Activated gamma-delta T cell (primary cell): ENCODE data around the gene EGLN2.
"Not testable (repeated sequence)": the region's sequence is repeated elsewhere in the genome, so short reads cannot be mapped to it uniquely, and the experiment has no call there.

ENCODE experiments used
- DNase-seq: peaks from one replicate; lab custom pipeline; 2025; lab: John Stamatoyannopoulos, UW

The EGLN2 gene

DNA sequence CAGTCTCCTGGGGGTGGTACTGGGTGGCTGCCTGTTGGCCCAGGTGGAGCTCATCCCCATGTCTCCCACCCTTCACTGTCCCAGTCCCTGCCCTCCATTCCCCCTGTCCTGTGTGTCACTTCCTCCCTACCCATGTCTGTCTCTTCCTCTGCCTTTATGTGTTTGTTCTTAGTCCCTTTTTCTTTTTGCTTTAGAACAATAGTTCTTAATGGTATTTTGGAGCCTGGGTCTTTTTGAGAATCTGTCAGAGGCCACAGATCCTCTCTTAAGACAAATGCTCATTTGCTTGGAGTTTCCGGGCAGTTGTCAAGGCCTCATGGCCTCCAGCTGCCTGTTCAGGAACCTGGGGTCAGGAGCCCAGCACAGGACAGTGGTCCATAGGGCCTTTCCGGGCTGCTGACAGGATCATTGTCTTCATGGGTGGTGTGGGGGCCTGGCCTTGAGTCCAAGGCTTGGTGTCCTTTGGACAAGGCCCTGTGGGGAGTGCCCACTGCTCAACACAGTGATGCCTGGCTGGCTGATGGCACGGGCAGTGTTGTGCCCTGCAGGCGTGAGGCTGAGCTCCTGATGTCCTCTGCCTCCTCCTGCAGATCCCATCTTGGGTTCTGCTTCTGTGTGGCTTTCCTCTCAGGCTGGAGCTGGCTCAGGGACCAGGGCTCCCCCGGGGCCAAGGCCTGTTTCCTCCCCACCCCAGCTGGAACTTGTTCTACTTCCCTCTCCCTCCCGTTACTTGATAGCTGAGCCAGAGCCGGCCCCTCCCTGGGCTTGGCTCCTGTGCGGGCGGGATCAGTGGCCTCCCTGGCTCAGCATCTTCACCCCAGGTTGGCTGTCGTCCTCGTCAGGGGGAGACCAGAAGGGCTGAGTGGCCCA is 3.5 kb downstream of the EGLN2 start:
- no peak for DNase-seq

DNA sequence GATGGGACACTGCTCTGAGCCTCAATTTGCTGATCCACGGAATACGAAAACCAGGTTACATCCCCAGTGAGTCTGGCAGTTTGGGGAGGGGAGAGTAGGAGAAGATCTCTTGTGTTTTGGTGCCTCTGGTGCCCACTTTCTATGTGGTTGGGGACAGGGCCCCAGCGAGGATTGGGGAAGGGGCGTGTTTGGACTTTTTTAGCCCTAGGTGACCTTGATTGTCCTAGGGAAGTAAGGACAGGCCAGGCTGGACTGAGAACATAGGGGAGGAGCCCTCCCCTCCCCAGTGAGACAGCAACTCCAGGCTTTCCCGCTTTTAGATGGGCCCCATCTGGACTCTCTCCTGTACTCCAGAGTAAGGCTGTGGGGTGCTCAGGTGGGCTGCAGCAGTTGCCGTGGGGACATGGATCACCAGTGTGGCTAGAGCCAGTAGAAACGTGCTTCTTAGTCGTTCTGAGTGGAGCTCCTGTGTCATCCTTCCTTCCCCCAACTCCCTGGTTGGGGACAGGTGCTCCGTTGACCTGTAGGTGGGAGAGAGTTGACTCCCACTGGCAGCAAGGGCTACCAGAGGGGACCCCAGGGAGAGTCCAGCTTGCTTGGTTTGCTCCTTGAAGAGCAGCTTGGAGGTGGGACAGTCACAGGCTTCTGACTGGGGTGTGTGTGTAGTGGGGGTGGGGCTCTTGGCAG is 4.3 kb downstream of the EGLN2 start:
- DNase-seq = no peak

DNA sequence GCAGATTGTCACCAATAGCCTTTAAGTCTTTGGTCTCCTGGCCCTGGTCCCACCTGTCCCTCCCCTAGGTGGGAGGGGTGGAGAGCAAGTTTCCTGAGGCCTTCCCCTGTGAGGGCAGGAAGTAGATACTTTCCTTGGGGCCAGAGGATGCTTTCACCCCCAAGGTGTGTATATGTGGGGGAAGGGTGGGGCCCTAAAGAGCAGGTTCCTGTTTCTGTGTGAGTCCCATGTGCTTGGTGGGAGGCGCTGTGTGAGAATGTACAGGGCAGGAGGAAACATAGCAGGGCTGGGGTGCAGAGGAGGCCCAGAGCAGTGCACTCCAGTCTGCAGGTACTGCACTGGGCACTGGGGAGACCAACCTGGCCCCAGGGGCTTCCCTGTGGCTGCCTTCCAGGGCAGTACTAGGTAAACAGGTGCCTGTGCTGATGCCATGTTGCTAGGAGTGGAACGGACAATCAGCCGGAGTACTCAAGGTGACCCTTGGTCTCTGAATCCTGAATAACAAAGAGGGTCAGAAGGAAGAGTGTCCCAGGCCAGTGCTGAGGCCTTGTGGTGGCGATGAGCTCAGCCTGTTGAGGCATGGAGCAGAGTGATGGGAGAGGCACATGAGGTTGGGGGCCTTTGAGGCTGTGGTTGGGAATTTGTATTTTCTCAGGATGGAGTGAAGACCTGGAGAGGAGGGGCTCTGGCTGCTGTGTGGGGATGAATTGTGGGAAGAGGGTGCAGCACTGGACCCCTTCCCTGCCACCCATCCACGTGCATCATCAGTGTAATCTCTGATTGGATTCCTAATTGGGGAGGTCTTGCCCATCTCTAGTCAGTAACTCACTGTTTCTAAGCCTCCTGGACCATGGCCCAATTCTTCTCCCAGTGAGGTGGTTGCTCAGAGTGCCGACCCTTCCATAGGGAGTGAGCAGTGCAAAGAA is 5.1 kb downstream of the EGLN2 start:
- no peak for DNase-seq

DNA sequence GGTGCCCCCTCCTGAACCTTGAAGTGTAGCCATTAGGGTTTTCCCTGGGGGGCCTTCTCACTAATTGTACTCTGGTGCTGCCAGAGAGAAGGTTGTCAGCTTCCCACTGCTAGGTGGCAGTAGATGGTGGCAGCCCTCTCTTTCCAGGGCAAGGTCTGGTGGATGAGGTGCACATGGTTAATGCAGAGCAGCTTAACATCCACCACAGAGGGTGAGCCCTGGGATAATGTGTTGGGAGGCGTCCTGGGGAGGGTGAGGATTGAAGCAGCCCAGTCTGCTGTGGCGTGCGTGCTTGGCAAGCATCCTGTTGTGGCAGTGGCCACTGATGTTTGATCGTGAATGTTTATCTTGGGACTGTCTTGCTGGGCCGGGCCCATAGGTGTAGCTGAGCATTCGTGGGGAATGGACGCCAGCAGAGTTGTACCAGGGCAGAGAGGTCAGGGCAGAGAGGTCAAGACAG is 5.8 kb downstream of the EGLN2 start:
- DNase-seq = no peak

DNA sequence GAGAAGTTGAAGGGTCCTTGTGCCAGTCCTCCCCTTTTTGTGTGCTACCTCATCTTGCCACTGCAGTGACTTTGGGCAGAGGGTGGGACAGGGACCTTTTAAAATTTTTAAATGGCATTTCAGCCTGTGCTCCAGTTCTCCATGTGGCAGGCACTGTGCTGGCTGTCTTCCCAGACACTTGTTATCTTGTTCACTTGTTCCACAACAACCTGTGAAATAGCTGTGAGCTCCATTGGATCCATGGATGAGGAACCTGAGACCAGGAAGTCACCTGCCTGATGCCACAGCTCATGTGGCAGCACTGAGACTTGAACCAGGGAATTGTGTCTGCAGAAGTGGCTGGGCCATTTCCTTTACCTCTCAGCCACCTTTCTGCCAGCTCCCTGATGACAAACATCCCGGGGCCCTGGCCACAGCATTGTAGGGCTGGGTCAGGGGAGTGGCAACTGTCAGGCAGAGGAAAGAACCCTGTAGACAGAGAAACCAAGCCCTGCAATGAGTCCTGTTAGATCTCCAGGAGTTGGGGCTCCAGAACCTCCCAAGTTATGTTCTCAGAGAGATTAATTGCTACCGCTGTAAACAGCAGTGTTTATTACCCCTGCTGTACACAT is 6.4 kb downstream of the EGLN2 start:
- no peak for DNase-seq

DNA sequence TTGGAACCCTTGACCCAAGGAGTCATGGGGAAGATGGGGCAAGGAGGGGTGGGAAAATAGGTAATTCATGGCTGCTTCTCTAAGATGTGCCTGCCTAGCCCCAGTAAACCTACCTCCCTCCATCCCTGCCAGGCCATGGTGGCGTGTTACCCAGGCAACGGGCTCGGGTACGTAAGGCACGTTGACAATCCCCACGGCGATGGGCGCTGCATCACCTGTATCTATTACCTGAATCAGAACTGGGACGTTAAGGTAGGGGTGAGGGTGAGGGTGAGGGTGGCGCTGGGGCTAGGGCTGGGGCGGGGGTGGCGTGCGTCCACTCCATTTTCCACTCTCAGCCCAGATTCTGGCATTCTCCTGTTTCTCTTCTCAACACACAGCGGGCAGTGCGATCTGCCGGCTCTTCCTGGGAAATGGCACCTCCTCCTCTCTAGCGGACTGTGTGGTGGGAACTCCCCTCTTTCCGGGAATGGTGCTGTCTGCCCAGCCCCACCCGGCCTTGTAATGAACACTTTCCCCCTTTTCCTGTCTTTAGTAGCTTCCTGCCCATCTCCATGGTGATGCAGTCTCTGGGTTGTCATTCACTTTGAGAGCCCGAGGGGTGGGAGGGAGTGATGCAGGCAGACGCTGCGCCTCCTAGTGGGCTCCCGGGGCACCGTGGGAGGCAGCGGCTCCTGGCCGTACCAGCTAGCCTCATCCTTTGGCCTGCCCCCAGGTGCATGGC is 7.6 kb downstream of the EGLN2 start:
- peak; percentile 42 for DNase-seq

DNA sequence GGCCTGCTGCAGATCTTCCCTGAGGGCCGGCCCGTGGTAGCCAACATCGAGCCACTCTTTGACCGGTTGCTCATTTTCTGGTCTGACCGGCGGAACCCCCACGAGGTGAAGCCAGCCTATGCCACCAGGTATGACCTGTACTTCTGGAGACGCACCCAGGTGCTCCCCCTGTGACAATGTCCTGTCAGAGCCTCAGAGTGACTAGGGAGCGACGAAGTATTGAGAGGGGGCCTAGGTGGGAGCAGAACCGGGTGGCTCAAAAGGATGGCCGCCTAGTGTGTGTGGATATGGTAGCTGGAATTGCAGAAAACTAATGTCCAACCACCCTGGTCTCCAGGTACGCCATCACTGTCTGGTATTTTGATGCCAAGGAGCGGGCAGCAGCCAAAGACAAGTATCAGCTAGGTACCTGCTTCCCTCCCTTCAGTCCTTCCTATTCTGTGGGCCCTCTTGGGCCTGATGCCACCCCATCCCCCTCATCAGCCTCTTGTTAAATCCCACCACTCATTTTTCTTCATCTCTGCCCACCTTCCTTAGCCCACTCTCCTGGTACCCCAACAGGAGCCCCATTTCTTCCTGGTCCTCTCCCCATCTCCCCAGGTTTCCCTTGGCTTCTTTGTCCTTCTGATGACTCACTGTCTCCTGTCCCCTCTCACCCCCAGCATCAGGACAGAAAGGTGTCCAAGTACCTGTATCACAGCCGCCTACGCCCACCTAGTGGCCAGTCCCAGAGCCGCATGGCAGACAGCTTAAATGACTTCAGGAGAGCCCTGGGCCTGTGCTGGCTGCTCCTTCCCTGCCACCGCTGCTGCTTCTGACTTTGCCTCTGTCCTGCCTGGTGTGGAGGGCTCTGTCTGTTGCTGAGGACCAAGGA is 8.4 kb downstream of the EGLN2 start:
- DNase-seq = no peak

DNA sequence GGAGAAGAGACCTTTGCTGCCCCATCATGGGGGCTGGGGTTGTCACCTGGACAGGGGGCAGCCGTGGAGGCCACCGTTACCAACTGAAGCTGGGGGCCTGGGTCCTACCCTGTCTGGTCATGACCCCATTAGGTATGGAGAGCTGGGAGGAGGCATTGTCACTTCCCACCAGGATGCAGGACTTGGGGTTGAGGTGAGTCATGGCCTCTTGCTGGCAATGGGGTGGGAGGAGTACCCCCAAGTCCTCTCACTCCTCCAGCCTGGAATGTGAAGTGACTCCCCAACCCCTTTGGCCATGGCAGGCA is 9.0 kb downstream of the EGLN2 start:
- no peak for DNase-seq

DNA sequence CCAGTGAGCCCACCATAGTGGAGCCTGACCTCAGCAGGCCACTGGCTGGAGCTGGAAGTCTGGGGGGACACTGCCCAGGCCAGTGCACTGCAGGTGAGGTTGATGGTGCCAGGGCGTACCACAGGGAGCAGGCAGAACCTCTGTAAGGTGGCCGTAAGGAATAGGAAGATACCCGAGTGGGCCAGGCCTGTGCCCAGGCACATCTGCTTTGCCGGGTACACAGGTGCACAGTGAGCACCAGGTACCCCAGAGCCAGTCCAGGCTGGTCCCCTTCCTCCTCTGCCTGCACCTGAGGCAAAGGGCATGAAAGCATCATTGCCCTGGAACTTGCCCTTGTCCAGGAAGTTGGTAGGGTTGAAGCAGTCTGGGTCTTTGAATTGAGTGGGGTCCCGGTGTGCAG is 9.5 kb downstream of the EGLN2 start:
- DNase-seq = no peak

DNA sequence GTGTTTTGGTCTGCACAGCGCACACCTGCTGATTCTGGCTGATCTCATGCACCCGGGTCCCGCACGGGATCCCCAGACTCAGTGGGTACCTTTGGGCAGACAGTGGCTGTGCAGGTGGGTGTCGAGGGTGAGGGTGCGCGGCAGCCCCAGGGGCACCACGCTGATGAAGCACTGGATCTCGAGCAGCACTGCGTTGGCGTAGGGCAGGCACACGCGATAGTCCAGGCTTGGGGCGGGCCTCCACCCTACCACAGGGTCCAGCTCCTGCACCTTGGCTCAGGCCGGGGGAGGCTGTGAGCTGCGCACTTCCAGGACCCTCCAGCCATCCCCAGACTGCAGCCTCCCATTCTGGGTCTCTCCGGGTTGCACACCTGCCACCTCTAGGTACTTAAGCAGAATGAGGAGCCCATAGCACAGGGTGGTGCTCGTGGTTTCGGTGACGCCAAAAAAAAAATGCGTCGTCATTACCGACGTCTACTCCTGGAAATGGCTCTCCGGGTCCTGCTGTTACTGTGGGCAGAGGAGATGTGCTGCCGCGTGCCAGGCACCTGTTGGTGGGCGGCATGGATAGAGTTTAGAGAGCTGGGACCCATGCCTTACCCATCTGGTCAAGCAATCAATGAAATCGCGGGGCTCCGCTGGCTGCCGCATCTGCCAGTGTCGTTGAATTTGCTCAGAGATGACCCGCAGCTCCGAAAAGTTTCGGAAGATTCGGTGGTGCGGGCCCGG is 10.5 kb downstream of the EGLN2 start:
- no peak for DNase-seq

DNA sequence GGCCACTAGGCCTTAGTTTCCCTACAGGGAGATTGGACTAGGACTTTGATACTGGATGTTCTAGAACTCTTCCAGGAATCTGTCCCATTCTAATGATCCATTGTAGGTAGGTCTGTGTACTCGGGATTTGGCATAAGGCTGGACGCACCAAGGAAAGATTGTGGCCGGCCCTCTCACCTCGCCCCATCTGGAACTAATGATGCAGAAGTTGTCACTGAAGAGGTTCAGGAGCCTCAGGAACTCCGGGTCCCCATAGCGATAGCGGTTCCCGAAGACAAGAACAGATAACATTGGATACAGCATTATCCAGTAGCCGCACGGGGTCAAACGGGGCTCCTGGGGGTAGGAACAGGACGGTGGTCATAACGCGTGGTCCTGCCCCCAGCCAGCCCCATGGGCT is 11.2 kb downstream of the EGLN2 start:
- DNase-seq = no peak

DNA sequence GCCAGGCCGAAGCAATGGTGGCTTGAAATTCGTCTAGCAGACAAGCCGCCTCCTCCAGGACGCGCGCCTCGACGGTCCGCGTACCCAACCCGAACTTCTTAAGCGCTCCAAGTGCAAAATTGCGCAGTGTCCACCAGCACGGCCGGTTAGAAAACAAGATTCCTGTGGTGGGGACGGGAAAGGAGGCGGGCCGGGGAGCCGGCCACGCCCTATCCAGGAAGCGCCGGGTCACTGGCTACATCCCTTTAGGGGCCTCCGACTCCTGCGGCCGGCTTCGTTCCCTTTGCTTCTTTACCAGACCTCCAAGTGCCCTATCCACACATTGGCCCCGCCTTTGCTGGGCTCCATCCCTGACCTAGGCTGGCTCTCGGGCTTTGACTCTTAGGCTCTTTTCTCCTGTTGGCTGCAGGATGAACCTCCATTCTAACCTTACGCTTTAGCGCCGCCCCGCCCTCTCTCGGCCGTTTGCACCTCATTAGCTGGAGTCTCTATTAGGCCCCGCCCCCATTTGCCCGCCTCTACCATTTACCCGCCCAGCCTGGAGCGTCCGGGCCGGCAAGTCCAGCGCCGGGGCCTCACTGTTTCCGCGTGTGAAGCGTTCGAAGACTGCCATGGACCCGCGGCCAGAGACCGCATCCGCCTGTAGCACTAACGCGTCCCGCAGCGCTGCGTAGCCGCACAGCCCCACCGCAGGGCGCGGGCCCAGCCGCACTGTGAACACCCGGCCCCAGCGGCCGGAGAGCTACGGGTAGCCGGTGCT is 11.8 kb downstream of the EGLN2 start:
- DNase-seq = peak; percentile 42

DNA sequence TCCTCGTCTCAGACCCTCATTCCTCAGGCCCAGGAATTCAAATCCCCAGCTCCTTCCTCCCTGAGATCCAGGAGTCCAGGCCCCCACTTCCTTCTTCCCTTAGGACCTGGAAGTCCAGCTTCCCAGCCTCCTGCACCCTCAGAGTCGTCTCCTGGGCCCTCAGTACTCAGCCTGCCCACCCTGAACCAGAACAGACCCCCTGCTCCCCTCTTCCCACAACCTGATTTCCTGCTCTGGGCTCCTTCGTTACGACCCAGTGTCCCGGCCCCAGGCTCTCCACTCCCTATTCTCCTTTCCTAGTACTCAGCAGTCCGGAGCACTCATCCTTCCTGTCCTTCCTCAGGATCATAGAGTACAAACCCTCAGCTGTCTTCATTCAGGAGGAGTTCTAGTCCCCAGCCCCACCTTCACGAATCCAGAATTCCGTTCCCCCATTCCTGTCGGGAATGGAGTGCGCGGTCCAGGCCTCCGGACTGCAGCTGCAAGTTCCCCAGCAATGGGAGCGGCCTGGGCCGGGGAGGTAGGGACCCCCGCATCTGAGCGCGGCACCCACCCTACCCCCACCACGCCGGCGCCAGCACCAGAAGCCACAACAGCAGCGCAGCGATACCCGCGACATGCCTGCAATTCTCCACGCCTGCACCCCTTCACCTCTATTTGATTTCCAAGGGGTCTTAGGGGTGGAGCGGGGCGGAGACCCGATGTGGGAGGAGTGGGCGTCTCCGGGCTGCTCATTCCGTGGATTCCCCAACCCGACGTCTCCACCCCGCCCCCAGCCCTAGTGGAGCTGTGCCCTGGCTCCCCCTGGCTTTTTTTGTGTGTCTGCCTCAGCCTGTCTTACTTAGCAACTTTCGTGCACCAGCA is 12.7 kb downstream of the EGLN2 start:
- no peak for DNase-seq

DNA sequence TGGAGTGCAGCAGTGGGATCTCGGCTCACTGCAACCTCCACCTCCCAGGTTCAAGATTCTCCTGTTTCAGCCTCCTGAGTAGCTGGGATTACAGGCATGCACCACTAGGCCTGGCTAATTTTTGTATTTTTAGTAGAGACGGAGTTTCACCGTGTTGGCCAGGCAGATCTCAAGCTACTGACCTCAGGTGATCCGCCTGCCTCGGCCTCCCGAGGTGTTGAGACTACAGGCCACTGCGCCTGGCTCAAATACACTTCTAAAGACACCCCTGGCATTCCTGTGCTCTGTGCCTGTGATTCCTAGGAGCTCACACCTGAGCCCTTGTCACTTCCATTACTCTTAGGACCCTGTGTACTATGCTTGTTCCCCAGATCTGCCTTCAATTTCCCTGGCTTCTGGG is 13.6 kb downstream of the EGLN2 start:
- DNase-seq = not testable (repeated sequence)

DNA sequence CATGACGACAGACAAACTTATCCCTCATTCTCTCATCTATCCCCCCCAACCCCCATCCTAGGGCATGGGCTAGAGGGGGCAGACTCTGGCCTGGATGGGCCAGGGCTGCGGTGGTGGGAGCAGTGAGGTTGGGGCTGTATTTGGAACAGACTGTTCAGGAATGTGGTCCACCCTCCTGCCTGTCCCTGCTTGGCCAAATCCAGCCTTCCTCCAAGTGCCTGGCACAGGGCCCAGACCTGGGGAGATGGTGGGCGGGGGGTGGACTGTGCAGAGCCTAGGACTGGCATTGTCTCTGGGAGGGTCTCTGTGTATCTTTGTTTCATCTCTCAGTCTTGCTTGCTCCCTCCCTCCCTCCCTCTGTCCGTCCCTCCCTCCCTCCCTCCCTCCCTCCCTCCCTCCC is 14.2 kb downstream of the EGLN2 start:
- DNase-seq = no peak

DNA sequence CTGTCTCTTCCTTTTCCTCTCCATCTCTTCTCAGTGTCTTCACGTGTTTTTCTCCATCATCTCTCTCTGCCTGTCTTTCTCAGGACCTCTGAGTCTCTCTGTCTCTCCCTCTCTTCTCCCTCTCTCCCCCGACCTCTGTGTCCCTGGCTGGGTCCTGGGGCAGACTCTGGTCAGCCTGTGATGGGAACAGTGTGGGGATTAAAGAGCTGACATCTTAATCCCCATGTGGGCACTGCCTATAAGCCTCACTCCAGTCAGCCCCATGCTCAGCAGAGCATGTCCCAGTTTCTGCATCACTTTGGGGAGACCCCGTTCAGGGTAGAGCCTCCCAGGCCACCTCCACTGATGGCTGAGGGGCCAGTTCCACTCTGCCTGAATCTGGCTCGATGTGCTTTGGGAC is 16.2 kb downstream of the EGLN2 start:
- DNase-seq = no peak

DNA sequence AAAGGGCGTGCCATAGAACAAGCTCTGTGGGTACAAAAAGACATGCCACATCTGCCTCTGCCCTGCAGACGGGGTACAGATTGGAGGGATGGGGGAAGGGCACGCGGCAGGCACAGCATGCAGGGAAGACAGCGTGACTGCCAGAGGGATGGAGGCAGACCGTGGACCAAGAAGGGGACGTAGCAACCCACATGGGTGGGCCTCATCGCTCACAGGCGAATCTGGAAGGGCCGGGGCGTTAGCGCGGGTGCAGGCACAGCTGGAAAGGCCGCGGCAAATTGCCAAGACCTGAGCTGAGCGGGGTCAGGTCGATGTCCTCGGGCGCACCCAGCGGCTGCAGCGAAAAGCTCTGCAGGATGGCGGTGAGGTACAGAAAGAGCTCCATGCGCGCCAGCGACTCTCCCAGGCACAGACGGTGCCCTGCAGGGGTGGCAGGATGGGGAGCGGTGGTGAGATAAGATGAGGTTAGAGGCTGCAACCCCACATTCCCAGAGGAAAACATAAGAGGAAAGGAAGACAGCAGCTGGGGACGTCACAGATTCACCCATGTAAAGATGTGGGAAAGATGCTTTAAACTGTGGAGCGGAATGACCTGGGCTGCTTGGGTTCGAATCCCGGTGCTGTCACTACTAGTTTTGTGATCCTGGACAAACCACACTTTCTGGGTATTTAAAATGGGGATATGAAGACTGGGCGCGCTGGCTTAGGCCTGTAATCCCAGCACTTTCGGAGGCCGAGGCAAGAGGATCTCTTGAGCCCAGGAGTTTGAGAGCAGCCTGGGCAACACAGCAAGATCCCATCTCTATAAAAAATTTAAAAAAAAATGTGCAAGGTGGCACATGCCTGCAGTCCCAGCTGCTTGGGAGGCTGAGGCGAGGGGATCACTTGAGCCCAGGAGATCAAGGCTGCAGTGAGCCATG is 19.7 kb downstream of the EGLN2 start:
- peak; percentile 62 for DNase-seq
